ENCODE results near the gene HSD17B12. TPM values are rescaled to one million over a fixed set of nuclear protein-coding genes. Genes with fewer than 3 reads are reported as not detected.

HSD17B12 gene
- total RNA-seq, 1 donor from 2014 or later: 125 TPM

DNA sequence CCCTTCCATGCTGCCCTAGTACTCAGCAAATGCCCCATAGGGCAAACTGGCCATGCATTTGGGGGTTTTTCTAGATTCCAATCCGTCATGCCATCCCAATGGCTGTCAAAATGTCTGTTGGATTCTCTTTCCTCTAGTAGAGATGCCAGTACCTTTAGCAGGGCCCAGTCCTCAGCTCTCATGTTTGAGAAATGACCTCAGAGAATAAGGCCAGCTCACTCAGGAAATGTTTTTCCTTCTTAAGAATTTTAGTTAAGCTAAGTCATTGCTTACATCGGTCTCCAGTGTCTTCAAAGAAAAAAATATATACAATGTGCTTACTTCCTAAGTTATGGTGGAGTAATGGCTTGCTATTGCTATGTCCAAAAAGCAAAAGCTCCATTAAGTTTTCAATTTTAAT is 186.0 kb downstream of the HSD17B12 start:
- peak; percentile 19 for DNase-seq (ENCODE audit: low read depth, low spot score)

DNA sequence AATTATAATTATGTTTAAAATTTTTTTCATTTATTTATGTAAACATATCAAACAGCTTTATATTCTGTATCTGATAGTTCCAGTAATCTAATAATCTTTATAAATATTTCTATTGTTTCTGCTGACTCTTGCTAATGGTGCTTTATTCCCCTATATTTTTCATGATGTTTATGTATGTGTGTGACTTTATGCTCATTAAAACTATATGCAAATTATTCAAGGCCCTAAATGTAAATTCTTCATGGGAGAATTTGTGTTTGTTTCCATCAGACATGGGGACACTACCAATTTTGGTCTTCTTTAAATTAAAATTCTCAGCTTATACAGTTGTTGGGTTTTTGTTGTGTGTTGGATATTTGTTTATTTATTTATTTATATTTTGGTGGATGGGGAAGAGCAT is 186.4 kb downstream of the HSD17B12 start:
- no peak for DNase-seq (ENCODE audit: low read depth, low spot score)

DNA sequence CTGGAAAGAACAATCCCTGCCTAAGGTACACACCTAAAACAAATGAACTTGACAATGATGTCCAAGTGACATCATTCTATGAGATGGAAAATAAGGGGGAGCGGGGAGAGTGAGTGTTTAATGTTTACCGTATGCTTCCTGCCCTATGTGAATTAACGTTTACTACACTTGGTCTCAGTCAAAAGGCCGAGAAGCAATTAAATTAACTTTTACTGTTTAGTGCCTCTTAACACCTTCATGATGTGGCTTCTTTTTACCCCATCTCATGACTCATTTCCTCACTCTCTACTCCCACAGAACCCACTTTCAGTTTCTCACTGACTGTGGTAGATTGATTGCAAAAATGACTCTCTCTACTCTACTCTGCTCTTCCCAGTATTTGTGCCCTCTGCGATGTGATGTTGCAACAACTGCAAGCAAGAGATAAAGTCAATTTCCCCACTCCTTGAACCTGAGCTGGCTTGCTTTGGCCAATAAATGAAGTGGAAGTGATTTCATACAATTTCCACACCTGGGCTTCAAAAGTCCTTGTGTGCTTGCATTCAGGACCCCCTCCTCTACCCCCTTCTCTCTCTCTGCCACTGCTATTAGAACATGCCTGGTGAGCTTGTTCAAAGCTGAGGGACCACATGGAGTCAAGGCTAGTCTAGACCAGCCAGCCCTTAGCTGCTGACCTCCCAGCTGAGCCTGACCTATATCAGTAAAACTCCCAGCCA is 188.5 kb downstream of the HSD17B12 start:
- no peak for DNase-seq (ENCODE audit: low read depth, low spot score)

DNA sequence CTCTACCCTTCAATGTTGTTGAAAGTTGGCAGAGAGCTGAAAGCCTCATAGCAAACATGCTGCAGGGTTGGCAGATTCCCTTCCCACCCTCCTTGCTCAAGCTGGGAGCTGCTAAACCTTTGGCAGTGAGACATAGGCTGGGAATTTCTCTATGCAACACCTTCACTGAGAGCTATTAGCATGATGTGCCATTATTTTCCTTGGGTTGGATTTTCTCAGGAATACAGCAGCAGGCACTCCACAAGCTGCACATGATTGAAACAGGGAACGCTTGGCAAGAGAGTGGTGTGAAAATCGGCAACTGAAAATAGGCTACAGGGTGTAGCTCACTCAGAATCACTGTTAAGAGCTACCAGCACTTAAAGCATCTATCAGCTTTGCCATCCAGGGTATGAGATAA is 190.5 kb downstream of the HSD17B12 start:
- DNase-seq (ENCODE audit: low read depth, low spot score): no peak

DNA sequence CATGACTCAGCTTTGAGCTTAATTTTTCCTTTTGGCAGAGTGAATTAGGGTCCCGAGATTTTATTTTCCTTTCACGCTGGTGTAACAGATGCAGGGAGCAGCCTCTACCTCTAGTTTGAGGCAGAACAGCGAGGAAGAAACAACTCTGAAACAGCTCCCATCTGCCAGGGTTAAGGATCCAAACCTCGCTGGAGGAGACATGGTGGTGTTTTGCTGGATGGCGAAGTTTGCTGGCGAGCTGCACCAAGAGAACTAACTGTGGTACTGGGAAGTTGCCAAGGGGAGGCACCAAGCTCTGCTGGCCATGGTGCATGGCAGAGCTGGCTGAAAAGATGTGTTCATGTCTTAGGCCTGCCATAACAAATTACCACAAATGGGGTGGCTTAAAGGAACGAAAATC is 192.5 kb downstream of the HSD17B12 start:
- no peak for DNase-seq (ENCODE audit: low read depth, low spot score)

DNA sequence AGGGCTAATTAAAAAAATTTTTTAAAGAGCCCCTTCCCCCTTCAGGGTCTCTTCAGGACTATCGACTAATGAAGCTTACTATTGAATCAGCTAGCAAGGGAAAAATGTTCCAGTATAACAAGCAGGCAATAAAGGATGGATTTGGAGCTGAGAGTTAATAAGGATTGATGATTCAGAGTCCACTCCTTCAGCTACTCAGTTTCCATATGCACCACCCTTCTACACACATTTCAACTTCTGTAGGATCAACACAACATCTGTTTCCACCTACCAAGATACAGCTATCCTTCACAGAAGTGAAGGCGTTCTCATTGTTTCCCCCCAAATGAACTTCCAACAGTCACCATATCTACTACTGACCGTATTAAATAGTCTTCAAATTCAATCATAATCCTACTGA is 193.5 kb downstream of the HSD17B12 start:
- DNase-seq (ENCODE audit: low read depth, low spot score): no peak

DNA sequence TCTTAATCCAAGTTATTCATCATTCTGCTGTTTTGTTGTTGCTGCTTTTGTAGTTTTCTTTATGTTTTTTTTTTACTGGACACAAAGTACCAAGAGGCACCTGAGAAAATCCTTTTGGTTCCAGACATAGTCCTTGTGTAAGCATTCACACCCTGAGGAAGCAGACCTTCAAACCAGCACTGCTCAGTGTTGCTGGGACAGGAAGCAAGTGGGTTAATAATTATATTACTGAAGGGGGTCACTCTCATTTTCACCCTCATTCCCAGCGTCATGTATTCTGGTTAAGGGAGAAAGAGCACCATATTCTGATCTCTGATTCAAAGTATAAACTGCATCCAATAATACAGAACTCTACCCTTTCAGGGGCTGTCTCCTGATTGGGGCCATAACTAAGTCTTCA is 194.2 kb downstream of the HSD17B12 start:
- no peak for DNase-seq (ENCODE audit: low read depth, low spot score)

DNA sequence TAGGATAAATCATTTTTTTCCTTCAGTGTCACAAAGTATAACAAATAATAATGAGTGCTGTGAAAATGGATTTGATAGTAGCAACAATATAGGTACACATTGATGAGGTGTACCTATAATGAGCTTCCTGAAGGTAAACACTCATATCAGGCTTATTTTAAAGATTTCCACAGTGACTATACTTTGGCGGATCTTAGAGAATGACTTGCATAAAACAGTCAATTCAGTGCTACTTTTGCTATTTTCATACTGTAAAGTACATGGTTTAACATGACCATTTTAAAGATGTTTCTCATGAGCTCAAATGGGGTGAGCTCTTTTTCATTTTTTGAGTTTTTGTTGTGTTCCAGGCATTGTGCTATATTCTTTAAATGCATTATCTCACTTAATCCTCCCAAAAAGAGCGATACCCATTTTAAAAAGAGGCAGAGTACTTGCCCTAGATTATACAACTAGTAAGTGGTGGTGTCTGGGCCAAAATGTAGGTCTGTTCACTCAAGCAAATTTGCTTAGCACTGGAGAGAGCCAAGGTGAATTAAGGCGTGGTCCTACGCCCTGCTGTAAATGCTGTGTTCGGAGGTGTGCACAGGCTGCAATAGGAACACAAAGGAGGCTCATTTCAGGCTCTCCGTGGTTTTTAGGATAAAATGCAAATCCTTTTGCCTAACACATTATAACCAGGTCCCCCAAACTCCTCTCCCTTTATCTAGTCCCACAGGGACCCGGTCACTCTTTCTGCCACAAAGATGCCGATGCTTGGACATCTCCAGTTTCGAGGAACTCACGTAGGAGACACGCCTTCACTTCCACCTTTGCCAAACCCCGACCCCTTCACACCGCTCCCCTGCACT is 199.5 kb downstream of the HSD17B12 start:
- no peak for DNase-seq (ENCODE audit: low read depth, low spot score)

DNA sequence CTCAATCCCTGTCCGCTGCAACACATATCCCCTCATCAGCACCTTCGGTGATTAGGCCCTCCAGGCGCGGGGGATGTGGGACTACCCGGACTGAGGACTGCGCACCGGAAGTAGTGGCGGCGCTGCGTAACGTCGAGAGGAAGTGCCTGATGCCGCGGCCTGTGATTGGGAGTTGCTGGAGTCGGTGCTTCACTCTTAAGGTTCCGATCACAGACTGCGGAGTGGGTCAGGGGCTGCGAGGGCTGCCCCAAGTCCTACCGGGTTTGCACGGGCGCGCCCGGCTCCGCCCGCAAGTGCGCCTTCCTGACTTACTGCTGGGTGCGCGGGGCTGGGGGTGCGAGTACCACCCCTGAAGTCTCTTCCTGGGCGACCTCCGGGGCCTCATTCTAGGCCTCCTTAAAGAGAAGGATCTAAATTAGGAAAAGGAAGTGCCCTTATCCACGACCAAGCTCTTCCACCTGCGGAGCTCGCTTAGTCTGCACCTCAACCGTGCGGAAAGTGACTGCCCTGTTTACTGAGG is 200.2 kb downstream of the HSD17B12 start, which contains the start of gene ALKBH3:
TSS of gene ALKBH3 (plus strand) at position 192 of the 520 bp plus-strand sequence. CDS start 1,822 bp downstream, outside the sequence.
- DNase-seq (ENCODE audit: low read depth, low spot score): peak; percentile 86

DNA sequence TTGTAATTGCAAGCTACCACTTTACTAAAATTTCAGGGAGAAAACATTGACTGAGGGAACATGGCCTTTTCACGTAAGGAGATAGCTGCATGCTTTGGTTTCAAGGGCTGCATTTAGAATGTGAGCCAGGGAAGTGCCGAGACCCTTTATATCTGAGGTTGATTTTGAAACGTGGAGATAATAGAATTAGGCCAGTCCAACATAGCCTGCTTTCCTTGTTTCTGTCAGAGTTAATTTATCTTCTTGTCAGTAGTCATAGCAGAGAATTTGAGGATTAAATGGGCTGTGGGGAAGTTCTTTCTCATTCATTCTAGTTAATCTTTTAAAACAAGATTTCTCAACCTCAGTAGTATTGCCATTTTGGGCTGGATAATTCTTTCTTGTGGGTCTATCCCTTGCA is 212.3 kb downstream of the HSD17B12 start:
- DNase-seq (ENCODE audit: low read depth, low spot score): no peak

DNA sequence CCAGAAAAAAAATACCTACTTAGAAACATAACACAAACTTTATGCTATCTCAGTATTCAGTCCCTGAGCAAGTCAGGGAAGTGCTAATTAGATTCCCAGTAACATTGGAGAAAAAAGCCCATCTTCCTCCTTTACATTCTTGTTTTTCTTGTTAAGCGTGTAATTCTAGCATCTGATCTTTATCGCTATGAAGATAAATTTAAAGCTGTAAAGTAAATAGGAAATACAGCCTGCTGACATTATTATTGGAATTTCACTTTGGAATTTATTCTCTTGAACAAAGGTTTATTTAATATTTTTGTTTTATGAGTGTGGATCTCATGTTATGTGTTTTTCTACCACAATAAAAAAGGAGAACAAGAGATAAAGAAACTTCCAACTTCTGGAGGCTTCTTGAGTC is 214.0 kb downstream of the HSD17B12 start:
- DNase-seq (ENCODE audit: low read depth, low spot score): no peak

DNA sequence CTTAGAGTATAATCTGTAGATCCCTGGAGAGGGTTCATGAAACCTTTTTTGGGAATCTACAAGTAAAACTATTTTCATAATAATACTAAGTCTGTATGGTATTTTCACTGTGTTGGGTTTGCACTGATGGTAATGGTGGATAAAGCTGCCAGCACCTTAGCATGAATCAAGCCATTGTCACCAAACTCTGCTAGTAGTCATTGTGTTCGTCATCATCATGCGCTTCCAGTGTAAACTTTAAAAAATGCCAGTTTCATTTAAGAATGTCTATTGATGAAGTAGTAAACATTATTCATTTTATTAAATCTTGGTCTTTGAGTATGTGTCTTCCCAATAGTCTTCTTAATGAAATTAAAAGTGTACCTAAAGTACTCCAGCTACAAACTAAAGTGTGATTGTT is 215.1 kb downstream of the HSD17B12 start:
- no peak for DNase-seq (ENCODE audit: low read depth, low spot score)

DNA sequence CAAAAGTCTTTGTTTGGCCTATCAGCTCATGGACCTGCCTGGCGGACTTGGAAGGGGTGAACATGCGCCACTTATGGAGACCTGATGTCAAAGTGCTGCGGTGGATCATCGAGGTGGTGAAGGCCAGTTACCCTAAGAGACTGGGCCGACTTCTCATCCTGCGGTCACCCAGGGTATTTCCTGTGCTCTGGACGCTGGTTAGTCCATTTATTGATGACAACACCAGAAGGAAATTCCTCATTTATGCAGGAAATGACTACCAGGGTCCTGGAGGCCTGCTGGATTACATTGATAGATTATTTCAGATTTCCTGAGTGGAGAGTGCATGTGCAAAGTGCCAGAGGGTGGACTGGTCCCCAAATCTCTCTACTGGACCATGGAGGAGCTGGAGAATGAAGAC is 218.0 kb downstream of the HSD17B12 start:
- peak; percentile 51 for DNase-seq (ENCODE audit: low read depth, low spot score)

DNA sequence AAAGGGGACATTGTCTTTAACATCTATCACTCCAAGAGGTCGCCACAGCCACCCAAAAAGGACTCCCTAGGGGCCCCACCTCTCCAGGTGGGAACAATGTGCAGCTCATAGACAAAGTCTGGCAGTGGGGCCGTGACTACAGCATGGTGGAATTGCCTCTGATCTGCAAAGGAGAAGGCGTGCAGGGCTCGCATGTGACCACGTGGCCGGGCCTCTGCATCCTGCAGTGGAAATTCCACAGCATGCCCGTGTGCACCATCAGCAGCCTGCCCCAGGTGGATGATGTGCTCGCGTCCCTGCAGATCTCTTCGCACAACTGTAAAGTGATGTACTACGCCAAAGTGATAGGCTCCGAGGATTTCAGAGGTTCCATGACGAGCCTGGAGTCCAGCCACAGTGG is 218.6 kb downstream of the HSD17B12 start:
- DNase-seq (ENCODE audit: low read depth, low spot score): no peak

DNA sequence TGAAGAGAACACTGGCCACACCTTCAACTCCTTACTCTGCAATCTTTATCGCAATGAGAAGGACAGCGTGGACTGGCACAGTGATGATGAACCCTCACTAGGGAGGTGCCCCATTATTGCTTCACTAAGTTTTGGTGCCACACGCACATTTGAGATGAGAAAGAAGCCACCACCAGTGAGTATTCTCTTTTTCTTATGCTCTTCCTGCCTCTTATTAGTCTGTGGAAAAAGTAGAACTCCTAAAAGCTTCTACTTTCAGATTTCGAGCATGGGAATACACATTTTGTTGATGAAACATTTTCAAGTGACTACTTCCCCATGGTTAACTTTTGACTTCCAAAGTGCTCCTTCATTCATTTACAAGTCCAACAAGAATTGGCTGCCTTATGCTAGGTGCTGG is 221.0 kb downstream of the HSD17B12 start:
- DNase-seq (ENCODE audit: low read depth, low spot score): no peak

DNA sequence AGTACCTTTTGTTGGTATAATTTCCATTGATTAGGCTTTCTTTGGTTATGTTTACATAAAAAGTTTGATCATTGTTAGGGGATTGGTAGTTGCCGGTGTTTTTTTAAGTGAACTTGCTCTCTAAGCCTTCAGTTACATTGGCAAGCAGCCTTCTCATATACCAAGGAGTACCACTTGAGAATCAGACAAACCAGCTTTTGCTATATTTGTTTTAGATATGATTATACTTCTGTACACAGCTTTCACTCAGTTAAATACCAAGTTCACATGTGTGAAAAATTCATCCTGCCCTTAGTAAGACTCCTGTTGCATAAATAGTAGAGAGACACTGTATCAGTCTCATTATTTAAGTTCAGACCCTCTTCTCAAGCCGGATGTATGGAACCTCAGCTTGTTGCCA is 222.5 kb downstream of the HSD17B12 start:
- no peak for DNase-seq (ENCODE audit: low read depth, low spot score)

DNA sequence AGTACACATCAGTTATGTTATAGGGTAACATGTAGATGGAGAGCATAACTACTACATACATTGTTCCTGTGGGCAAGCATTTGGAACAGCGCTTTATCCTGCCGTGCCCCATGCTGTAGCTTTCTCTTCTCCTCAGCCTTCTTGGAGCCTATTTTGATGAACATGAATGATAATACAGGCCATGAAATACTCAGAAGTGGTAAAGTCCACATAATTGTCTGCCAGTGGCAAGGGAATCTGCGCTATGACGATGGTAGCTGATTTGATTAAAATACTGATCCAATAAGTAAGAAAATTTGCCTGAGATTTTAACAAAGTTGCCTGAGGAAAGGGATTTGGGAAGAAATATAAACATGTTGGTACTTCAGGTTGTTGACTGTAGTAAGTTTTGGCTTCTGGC is 223.4 kb downstream of the HSD17B12 start:
- no peak for DNase-seq (ENCODE audit: low read depth, low spot score)

DNA sequence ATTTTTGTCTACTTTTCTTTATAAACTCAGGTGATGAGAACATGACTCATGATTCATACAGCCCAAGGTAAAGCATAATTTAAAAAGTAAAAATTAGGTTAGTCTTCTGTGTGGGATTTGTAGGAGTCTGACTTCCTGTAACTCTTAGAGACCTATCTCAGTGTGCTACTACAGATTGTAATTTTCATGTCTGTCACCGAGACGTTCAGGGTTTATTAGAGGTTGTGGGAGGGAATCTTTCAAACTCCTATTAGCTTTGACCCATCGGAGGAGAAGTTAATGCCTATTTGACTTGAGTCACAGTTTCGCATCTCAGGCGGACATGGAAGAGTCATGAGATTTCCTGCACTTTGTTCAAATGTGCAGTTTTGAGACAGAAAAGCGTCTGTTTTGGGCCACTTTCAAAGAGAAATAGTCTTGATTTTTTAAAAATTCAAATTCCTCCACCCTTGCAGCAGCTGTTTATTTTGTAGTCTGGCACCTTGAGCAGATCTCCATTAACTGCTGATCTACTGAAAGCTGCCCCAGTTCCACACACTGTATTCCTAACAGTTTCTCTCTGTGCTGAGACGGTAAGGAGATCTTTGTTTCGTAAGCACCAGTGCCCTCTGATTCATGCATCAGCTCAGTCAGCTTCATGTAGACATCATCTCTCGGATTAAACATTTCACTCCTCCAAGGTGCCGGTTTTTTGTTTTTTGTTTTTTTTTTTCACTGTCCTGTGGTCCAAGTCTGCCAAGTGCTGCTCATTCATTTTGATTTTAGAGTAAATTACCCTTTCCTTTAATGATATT is 224.4 kb downstream of the HSD17B12 start:
- no peak for DNase-seq (ENCODE audit: low read depth, low spot score)

DNA sequence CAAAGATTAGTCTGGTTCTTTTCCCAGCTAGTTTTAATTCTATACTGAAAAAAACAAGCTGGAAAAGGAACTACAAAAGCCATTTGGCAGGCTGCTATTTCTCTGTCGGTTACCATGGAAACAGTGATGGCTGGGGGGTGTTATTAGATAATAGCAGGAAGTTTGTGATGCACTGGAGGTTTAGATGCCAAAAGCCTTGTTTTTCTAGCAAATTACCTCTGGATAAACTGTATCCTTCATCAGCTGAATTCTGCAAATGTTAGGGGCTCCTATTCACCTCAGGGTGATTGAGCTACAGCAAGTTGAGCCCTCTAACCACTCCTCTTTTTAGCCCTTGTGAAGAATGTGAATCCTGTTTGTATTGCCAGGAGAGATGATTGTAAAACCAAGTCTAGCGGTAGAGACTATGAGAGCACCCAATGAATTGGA is 225.3 kb downstream of the HSD17B12 start:
- DNase-seq (ENCODE audit: low read depth, low spot score): peak; percentile 83

All from pulmonary artery endothelial cell (primary cell).